Tibial nerve (tissue), 4 donors: Measurements from ENCODE around the gene PCBP3.

Experiments used
- EP300 ChIP-seq, 2 donors: sonication (generic); formaldehyde crosslinking; IDR thresholded peaks; one replicate each; pipeline ENCODE4 v1.6.1; 2017; ENCODE audit warnings: antibody characterized with exemption in 2 of 2, mild to moderate bottlenecking in 1 of 2
- POLR2A ChIP-seq, 2 donors: fragments of 450-650 bp; IDR thresholded peaks; one replicate each; pipeline ENCODE4 v1.6.1; 2017; ENCODE audit warnings: antibody characterized with exemption in 2 of 2, mild to moderate bottlenecking in 2 of 2, moderate library complexity in 2 of 2
- TF ChIP-seq, protein P1 (sequence below), 5 experiments: fragments of 200-600 bp in 3 of 5; fragments of 450-650 bp in 2 of 5; sonication (generic) in 3 of 5; IDR thresholded peaks; one replicate each; pipeline ENCODE4 v1.5.1; 2016 to 2019; ENCODE audit warnings: antibody characterized with exemption in 5 of 5, mild to moderate bottlenecking in 3 of 5, moderate library complexity in 2 of 5

DNA sequence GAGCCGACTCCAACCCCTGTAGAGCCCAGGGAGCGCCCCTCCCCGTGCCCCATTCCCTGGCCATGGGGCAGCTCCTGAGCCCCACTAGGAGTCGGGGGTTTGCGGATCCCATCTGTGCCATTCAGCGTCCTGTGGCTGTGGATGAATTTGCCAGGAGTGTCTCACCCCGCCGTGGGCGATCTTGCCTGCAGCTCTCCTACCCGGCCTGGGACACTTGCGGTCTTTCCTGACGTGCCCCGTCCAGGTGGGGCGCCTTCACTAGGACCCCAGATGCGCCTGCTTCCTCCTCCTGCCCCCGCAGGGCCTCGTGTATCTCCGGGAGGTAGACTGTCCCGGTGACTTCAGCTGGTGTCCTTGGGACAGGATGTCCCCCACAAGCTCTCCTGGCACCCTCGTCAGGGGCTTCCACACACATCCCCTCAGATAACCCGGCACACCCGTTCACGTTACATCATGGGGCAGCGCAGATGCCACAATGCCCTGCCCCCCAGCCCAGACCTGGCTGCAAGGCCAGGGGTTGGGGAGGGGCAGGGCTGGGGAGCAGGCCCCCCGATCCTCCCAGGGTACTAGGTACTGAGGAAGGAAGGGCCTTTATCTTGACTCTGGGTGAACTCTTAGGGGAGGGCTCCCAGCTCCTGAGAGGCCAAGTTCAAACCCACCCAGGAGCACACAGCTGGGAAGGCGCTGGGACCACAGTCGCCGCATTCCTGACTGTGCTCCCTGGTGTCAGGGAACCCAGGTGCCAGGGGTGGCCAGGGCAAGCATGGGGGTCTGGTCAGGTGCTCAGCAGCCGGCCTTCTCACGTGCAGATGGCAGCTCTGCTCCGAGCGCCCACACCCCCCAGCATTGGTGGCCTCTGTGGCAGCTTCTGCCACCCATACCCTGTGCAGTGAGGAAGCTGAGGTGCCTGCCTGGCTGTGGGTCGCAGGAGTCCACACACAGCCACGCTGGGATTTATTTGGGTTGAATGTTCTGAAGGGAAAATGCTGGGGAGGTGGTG, 284.6 kb downstream of the PCBP3 start:
- TF ChIP-seq POLR2A (IDR thresholded peaks at IDR 0.05) (no peak), EP300 (IDR thresholded peaks at IDR 0.05) (no peak)
- TF ChIP-seq, protein P1, sequence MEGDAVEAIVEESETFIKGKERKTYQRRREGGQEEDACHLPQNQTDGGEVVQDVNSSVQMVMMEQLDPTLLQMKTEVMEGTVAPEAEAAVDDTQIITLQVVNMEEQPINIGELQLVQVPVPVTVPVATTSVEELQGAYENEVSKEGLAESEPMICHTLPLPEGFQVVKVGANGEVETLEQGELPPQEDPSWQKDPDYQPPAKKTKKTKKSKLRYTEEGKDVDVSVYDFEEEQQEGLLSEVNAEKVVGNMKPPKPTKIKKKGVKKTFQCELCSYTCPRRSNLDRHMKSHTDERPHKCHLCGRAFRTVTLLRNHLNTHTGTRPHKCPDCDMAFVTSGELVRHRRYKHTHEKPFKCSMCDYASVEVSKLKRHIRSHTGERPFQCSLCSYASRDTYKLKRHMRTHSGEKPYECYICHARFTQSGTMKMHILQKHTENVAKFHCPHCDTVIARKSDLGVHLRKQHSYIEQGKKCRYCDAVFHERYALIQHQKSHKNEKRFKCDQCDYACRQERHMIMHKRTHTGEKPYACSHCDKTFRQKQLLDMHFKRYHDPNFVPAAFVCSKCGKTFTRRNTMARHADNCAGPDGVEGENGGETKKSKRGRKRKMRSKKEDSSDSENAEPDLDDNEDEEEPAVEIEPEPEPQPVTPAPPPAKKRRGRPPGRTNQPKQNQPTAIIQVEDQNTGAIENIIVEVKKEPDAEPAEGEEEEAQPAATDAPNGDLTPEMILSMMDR (IDR thresholded peaks at IDR 0.05) = no peak
